Neural progenitor cell (in vitro differentiated cells): Measurements from ENCODE around the gene PNMT.

Experiments used
- CTCF ChIP-seq: fragments of 200-600 bp; sonication (generic); IDR thresholded peaks from 2 replicates; pipeline ENCODE4 v1.5.1; 2017; ENCODE audit warnings: antibody characterized with exemption, mild to moderate bottlenecking
- EZH2 ChIP-seq: fragments of 200-600 bp; sonication (generic); IDR thresholded peaks from 2 replicates; pipeline ENCODE4 v1.6.1; 2017; ENCODE audit warnings: antibody characterized with exemption, mild to moderate bottlenecking, moderate library complexity
- EZH2phosphoT487 ChIP-seq: fragments of 200-600 bp; sonication (generic); IDR thresholded peaks from 2 replicates; pipeline ENCODE4 v1.6.1; 2017; ENCODE audit warnings: antibody characterized with exemption

DNA sequence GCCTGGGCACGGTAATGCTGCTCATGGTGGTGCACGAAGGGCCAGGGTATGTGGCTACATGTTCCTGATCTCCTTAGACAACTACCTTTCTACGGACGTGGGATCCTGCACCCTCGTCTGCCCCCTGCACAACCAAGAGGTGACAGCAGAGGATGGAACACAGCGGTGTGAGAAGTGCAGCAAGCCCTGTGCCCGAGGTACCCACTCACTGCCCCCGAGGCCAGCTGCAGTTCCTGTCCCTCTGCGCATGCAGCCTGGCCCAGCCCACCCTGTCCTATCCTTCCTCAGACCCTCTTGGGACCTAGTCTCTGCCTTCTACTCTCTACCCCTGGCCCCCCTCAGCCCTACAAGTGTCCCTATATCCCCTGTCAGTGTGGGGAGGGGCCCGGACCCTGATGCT is 43.6 kb downstream of the PNMT start:
- TF ChIP-seq CTCF, result no peak
- TF ChIP-seq EZH2, result no peak
- TF ChIP-seq EZH2phosphoT487, result no peak
